Stimulated activated CD4-positive, alpha-beta T cell treated with anti-CD3 and anti-CD28 coated beads, Interleukin-12 subunit alpha, Interleukin-12 subunit beta, amount 100 ng/mL, for 48 hours (primary cell): Measurements from ENCODE around the gene RGS14.

Experiments
- DNase-seq, 3 donors: peaks; one replicate each; pipeline ENCODE4 v3.0.0-alpha.2; 2020; ENCODE audit warnings: low read depth in 2 of 3, low spot score in 1 of 3

Gene RGS14

GRCh38 chr5:177357459-177358351 is at the start of gene RGS14:
Gene RGS14 (plus strand): TSS chr5:177357924. CDS start chr5:177358025, 101 bp downstream.
- peak in 2 of 3 donors; percentile 50 to 59 for DNase-seq

- DNase-seq, result no peak
These were observed 49.0 kb upstream of the RGS14 start for GRCh38 chr5:177308740-177309139.

GRCh38 chr5:177309351-177310191 is 48.2 kb upstream of the RGS14 start:
- DNase-seq, result peak; percentile 61 to 73 (median 62)

- no peak for DNase-seq
These were observed 47.4 kb upstream of the RGS14 start for GRCh38 chr5:177310332-177310731.

- no peak for DNase-seq
These were observed 46.9 kb upstream of the RGS14 start for GRCh38 chr5:177310757-177311391.

GRCh38 chr5:177311392-177311722 is 46.4 kb upstream of the RGS14 start:
- DNase-seq, result no peak

GRCh38 chr5:177311723-177312648 is 45.7 kb upstream of the RGS14 start, which contains the start of gene MXD3:
Gene MXD3 (minus strand): TSS chr5:177311898. CDS start chr5:177311830, 68 bp downstream.
- peak; percentile 94 to 98 (median 96) for DNase-seq

- peak in 1 of 3 donors; percentile 50 for DNase-seq
These were observed 45.0 kb upstream of the RGS14 start for GRCh38 chr5:177312649-177313181.

- no peak for DNase-seq
These were observed 44.0 kb upstream of the RGS14 start for GRCh38 chr5:177313561-177314259.

- DNase-seq, result no peak
These were observed 43.1 kb upstream of the RGS14 start for GRCh38 chr5:177314376-177315342.

GRCh38 chr5:177315411-177315810 is 42.3 kb upstream of the RGS14 start:
- DNase-seq, result no peak

GRCh38 chr5:177316005-177316404 is 41.7 kb upstream of the RGS14 start:
- no peak for DNase-seq

GRCh38 chr5:177317959-177318377 is 39.8 kb upstream of the RGS14 start:
- peak; percentile 60 to 75 (median 61) for DNase-seq

GRCh38 chr5:177319913-177320588 is 37.7 kb upstream of the RGS14 start:
- DNase-seq, result no peak

GRCh38 chr5:177320879-177321278 is 36.8 kb upstream of the RGS14 start:
- no peak for DNase-seq

GRCh38 chr5:177325868-177326381 is 31.8 kb upstream of the RGS14 start:
- DNase-seq, result no peak
